Measurements from ENCODE around the gene ENKUR.

- TF ChIP-seq CTCF (IDR thresholded peaks at IDR 0.05) = no peak
- TF ChIP-seq POLR2A (IDR thresholded peaks at IDR 0.05) = no peak
Measured at GRCh38 chr10:24969841-24970281, 46.1 kb downstream of the ENKUR start.

Data from stomach (tissue), 4 donors.